Activated T-helper 17 cell treated with anti-CD3 and anti-CD28 coated beads, Interleukin-2, amount 50 U/mL, for 72 hours (primary cell): ENCODE data around the gene RASA1. TPM values are rescaled to one million over a fixed set of nuclear protein-coding genes. Genes with fewer than 3 reads are reported as not detected.

Experiments used
- ATAC-seq: fragments of 150-1000 bp; cut with Tn5 transposase; replicated peaks from 2 replicates; pipeline ENCODE4 v1.10.0; 2021; ENCODE audit warnings: mild to moderate bottlenecking, moderate library complexity
- H3K27ac Mint-ChIP-seq: one replicate; pipeline ENCODE4 v1.8.0; 2022; ENCODE audit warnings: mixed read lengths
- H3K27me3 Mint-ChIP-seq: one replicate; pipeline ENCODE4 v1.8.0; 2022; ENCODE audit warnings: mixed read lengths
- H3K36me3 Mint-ChIP-seq: one replicate; pipeline ENCODE4 v1.8.0; 2022; ENCODE audit warnings: low read depth, mild to moderate bottlenecking, mixed read lengths
- H3K4me1 Mint-ChIP-seq: one replicate; pipeline ENCODE4 v1.8.0; 2022; ENCODE audit warnings: mixed read lengths
- H3K4me3 Mint-ChIP-seq: one replicate; pipeline ENCODE4 v1.8.0; 2022; ENCODE audit warnings: mild to moderate bottlenecking, mixed read lengths
- H3K9me3 Mint-ChIP-seq: one replicate; pipeline ENCODE4 v1.8.0; 2022; ENCODE audit warnings: mixed read lengths
- total RNA-seq, 2 donors: library from RNA; stranded (reverse); gene quantifications; one replicate each; pipeline ENCODE4 v1.2.3, GENCODE V29; 2022

The RASA1 gene
- total RNA-seq, 2 donors from 2014 or later: 25.1 to 28.4 TPM

DNA sequence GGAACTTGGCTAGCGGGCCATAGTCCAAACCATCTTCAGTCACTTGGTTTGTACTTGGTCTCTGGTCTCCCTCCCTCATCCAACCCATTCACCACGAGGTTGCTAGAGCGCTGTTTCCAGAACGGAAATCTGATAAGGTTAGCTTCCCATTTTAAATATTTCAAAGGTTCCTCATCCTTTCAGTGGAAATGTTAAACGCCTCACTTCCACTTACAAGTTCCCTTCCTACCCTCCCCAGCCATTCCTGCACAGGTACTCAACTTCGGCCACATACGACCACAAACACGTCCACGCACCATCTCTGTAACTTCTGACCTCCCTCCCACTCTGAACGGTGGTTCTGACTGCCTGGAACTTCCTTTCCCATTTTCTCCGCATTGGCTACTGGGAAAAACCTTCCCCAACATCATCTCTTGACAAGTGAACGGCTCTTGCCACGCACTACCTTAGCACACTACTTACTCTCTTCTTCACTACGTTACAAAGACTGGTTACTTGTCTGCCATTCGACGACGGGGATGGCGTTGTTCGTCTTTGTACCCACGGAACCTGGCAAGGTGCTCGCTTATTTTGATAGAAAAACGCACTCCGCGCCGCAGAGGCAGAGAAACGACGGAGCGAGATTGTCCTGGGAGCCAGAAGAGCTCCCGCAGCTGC, 144.4 kb downstream of the RASA1 start:
- Mint-ChIP-seq H3K4me1 (peaks cover 31% of the 10 kb centered on the region), H3K27ac (peak overlapping the region; percentile 92), H3K4me3 (peak overlapping the region; percentile 89), H3K9me3 (no peaks in the 10 kb centered on the region), H3K27me3 (no peaks in the 10 kb centered on the region), H3K36me3 (peaks cover 55% of the 10 kb centered on the region)
- peak; percentile 30 for ATAC-seq

DNA sequence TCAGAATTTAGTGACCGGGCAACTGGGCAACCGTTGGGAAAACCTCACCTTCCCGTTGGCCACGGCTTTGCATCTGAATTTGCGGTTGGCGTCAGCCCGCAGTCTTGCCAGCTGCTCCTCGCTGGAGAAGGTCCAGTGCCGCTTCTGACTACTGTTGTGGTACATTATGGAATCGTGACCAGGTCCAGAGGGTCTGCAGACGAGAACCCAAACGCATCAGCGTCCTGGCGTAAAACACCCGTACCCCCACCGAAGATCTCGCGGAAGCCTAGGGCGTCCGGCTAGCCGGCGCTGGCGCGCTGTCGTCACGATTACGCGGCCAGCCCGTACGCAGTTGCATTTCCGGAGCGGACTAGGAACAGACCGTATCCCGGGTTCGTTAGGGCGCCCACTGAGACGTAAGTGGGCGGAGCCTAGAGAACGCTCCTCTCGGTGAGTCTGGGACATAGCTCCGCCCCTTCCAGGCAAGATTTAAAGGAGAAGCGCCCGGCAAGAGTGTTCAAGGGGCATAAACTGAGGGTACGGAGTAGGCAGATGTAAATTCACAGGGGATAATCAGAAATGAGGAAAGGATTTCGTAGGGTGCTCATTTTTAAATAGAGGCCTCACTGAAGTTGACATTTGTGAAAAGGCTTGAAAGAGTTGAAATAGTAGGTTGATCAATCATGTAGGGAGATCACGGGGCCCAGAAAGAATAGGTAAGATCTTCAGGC, 145.1 kb downstream of the RASA1 start, which contains the start of gene CCNH:
TSS of gene CCNH (minus strand) at position 301 of the 713 bp plus-strand sequence. CDS start at position 165, 136 bp downstream.
- ATAC-seq: peak; percentile 97
- Mint-ChIP-seq H3K4me3 (peak within 1 kb of the TSS; percentile 89), H3K4me1 (peaks cover 25% of the 10 kb centered on the region), H3K36me3 (peaks cover 48% of the 10 kb centered on the region), H3K27me3 (no peaks in the 10 kb centered on the region), H3K27ac (peak within 1 kb of the TSS; percentile 92), H3K9me3 (no peaks in the 10 kb centered on the region)

DNA sequence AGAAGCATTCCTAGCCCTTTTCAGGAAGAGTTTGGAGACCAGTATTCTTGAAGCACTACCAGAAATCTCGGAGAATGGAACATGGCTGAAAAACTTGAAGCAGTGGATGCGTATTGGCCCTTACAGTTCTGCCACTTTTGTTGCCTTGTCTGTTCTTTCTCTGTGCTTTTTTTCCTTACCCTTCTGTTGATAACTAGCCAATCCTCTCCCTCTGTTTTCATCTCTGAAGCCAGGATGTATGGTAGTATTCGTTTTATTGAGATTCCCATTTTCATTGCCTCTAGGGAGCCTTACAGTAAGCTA, 145.6 kb downstream of the RASA1 start:
- Mint-ChIP-seq H3K36me3 (peaks cover 43% of the 10 kb centered on the region), H3K4me1 (peaks cover 20% of the 10 kb centered on the region), H3K27me3 (no peaks in the 10 kb centered on the region), H3K9me3 (no peaks in the 10 kb centered on the region), H3K4me3 (peak overlapping the region; percentile 89), H3K27ac (peak overlapping the region; percentile 92)
- ATAC-seq: no peak

DNA sequence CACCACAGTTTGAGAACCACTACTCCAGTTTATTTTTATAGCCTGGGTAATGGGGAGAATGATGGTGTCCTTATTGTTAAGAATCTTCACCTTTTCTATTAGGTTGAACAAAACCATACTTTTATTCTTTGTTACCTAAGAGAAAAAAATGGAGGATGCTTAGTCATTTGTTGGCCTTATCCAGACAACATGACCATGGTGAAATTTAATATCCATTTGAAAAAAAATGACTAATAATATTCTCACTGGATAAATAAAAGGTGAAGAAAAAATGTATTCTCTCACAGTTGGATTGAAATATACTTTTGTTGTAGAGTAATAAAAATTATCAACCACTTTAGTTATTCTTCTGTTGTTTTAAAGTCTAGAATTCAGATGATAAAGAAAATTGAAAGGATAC, 150.8 kb downstream of the RASA1 start:
- Mint-ChIP-seq H3K27ac (no peak overlapping the region), H3K9me3 (no peaks in the 10 kb centered on the region), H3K36me3 (no peaks in the 10 kb centered on the region), H3K4me3 (no peak overlapping the region), H3K4me1 (no peaks in the 10 kb centered on the region), H3K27me3 (no peaks in the 10 kb centered on the region)
- ATAC-seq: no peak

DNA sequence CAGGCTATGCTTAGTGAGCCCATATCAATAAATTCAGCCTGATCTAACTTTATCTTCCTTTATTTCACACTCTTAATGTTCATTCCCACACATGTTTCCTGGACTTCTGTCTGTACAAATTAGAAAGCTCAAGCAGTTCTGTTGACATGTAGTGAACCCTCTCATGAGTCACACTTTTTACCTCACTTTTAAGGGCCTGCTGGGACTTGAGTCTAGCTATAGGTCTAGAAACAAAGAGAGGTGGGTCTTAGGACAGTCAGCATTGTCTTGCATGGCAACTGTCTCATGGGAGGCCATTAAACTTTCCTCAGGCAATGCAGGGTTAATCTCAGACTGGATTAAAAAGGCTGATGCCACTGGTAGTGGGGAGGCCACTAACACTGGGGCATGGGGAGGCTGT, 153.6 kb downstream of the RASA1 start:
- Mint-ChIP-seq H3K4me3 (no peak overlapping the region), H3K27ac (no peak overlapping the region), H3K9me3 (no peaks in the 10 kb centered on the region), H3K36me3 (no peaks in the 10 kb centered on the region), H3K4me1 (no peaks in the 10 kb centered on the region), H3K27me3 (no peaks in the 10 kb centered on the region)
- no peak for ATAC-seq

DNA sequence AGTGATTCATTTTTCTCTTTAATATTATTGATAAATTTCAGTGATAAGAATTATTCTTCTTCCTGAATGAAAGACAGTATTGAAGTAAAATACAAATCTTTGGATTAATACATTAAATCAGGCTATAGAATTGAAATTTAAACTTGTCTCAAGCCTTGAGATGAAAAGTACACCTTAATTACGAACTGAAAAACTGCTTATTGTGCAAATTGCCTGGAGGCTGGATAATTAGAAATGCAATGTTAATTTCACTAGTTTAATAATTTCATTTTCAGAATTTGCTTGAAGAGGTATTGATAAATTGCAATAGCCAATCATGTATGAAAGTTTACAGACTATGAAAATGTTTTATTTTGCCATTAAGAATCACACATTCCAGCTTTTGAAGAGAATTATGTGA, 156.1 kb downstream of the RASA1 start:
- ATAC-seq: no peak
- H3K27ac Mint-ChIP-seq: no peak overlapping the region
- H3K27me3 Mint-ChIP-seq: no peaks in the 10 kb centered on the region
- no peaks in the 10 kb centered on the region for H3K36me3 Mint-ChIP-seq
- H3K4me1 Mint-ChIP-seq: no peaks in the 10 kb centered on the region
- no peak overlapping the region for H3K4me3 Mint-ChIP-seq
- no peaks in the 10 kb centered on the region for H3K9me3 Mint-ChIP-seq

DNA sequence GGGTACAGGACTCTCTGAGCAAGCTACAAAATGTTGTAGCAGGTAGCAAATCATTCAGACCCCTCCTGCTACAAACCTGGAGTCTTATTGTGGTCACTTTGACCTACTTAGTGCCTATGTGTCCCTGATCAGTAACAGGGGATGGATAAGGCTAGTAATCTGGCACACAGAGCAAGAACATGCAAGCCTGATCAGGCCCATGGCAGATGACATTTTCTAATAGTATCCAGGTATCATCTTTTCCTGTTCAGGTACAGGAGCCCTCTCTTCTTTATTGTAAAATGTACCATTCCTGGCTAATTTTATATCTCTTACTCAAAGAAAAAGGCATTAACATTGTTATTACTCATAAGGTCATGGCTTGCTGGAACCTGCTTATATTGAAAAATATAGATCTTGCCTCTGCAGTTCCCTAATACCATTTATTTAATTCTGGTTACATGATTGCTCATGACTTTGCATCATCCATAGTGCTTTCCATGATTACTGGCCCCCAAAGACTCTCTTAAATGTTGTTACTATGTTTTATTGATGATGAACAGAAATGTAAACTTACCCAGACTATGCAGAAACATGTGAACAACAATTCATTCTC, 163.3 kb downstream of the RASA1 start:
- Mint-ChIP-seq H3K36me3 (no peaks in the 10 kb centered on the region), H3K9me3 (no peaks in the 10 kb centered on the region), H3K27me3 (peaks cover 8% of the 10 kb centered on the region), H3K4me1 (no peaks in the 10 kb centered on the region), H3K4me3 (no peak overlapping the region), H3K27ac (no peak overlapping the region)
- no peak for ATAC-seq

DNA sequence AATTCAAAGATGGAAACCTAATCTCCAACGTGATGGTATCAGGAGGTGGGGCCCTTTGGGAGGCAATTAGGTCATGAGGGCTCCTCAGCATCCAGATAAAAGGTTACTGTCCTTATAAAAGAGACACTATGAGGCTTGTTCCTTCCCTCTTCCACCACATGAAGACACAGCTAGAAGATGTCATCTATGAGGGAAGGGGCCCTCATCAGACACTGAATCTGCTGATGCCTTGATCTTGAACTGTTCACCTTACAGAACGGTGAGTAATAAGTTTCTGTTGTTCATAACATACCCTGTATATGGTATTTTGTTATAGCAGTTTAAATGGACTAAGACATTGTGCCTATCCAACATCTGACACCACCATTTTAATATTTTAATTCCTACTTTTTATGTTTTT, 164.8 kb downstream of the RASA1 start:
- no peaks in the 10 kb centered on the region for H3K4me1 Mint-ChIP-seq
- no peaks in the 10 kb centered on the region for H3K9me3 Mint-ChIP-seq
- H3K4me3 Mint-ChIP-seq: no peak overlapping the region
- no peaks in the 10 kb centered on the region for H3K36me3 Mint-ChIP-seq
- peak; percentile 89 for ATAC-seq
- no peak overlapping the region for H3K27ac Mint-ChIP-seq
- H3K27me3 Mint-ChIP-seq: peaks cover 8% of the 10 kb centered on the region

DNA sequence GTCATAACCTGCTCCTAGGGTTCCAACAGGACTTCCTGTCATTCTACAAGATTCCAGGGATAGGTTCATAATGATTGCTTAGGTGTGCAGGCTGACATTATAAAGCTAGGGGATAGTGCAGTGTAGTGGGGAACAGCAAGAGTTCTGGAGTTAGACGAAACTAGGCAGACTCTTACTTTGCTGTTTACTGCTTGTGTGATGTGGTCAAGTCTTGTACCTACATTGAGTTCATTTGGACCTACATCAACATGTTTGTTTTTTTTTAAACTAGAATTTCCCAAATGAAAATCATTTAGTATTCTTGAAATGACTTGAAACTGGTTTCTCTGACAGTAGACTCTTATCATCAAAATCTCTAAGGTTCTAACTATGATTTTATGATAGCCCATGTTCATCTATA, 166.3 kb downstream of the RASA1 start:
- Mint-ChIP-seq H3K27me3 (peaks cover 15% of the 10 kb centered on the region), H3K4me3 (no peak overlapping the region), H3K36me3 (no peaks in the 10 kb centered on the region), H3K27ac (no peak overlapping the region), H3K4me1 (no peaks in the 10 kb centered on the region), H3K9me3 (no peaks in the 10 kb centered on the region)
- no peak for ATAC-seq

DNA sequence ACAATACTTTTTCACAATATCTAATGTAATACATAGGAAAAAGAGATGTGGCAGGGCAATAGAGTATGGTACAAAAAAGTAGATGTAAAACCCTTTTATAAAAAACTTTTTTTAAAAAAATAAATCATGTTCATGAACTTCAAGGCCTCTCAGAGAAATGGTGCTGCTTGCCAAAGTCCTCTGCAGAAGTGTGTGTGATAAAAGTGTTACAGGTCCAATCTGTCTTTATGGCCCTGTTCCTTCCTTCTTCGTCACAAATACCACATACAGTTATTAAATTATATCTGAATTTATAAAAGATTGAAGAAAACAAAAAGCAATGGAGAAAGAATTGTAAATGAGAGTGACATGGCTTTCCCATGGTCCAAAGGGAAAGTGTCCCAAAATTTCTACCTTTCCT, 166.8 kb downstream of the RASA1 start:
- H3K9me3 Mint-ChIP-seq: no peaks in the 10 kb centered on the region
- H3K36me3 Mint-ChIP-seq: no peaks in the 10 kb centered on the region
- no peak overlapping the region for H3K4me3 Mint-ChIP-seq
- H3K4me1 Mint-ChIP-seq: no peaks in the 10 kb centered on the region
- no peak for ATAC-seq
- H3K27me3 Mint-ChIP-seq: peaks cover 17% of the 10 kb centered on the region
- H3K27ac Mint-ChIP-seq: no peak overlapping the region

DNA sequence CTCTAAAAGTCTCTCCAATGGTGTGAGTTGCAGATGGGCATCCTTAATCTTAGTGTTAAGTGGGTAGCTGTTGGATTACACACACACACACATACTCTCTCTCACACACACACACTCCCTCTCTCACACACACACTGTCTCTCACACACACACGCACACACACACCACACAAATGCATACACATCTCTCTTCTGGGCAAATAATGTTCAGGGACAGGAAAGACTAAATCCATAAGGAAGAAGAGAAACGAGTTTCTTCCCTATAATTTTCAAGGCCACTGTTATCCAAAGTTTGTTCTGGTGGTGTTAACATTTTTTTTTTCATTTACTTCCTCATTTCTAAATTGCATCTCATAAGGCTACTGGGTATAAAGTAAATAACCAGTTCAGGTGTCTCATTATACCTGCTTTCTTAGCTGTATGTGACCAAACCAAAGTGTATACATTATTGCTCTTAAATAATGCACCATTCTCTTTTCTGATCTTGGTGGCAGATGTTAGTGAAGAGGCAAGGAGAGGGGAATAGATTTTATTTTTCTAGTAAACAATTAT, 167.5 kb downstream of the RASA1 start:
- Mint-ChIP-seq H3K36me3 (no peaks in the 10 kb centered on the region), H3K9me3 (no peaks in the 10 kb centered on the region), H3K4me3 (no peak overlapping the region), H3K4me1 (no peaks in the 10 kb centered on the region), H3K27ac (no peak overlapping the region), H3K27me3 (peaks cover 20% of the 10 kb centered on the region)
- ATAC-seq: no peak

DNA sequence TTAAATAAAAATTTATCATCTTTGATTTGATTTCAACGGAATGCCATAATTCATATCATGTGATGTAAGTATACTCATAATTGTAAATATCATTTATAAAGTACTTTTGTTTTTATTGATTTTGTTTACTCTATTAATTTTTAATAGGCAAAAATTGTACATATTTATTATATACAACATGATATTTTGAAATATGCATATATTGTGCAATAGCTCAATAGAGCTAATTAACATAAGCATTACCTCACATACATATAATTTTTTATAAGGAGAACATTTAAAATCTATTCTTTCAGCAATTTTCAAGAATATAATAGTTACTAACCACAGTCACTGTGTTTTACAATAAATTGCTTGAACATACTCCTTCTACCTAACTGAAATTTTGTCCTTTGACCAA, 170.0 kb downstream of the RASA1 start:
- no peak for ATAC-seq
- H3K27ac Mint-ChIP-seq: no peak overlapping the region
- no peaks in the 10 kb centered on the region for H3K9me3 Mint-ChIP-seq
- H3K4me3 Mint-ChIP-seq: no peak overlapping the region
- peaks cover 21% of the 10 kb centered on the region for H3K27me3 Mint-ChIP-seq
- H3K4me1 Mint-ChIP-seq: peaks cover 5% of the 10 kb centered on the region
- no peaks in the 10 kb centered on the region for H3K36me3 Mint-ChIP-seq

DNA sequence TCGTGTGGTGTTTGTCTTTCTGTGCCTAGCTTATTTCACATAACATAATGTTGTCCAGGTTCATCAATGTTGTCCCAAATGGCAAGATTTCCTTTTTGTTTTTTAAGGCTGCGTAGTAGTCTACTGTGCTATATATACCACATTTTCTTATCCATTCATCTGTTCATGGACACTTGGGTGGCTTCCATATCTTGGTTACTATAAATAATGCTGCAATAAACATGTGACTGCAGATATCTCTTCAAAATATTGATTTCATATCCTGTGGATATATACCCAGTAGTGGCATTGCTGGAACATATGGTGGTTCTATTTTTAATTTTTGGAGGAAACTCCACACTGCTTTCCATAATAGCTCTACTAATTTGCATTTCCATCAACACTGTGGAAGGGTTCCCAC, 170.5 kb downstream of the RASA1 start:
- H3K27me3 Mint-ChIP-seq: peaks cover 25% of the 10 kb centered on the region
- H3K4me1 Mint-ChIP-seq: peaks cover 5% of the 10 kb centered on the region
- no peaks in the 10 kb centered on the region for H3K9me3 Mint-ChIP-seq
- ATAC-seq: no peak
- no peak overlapping the region for H3K4me3 Mint-ChIP-seq
- no peak overlapping the region for H3K27ac Mint-ChIP-seq
- H3K36me3 Mint-ChIP-seq: no peaks in the 10 kb centered on the region
